Measurements from ENCODE around the gene KCNK2.

KCNK2 gene

DNA sequence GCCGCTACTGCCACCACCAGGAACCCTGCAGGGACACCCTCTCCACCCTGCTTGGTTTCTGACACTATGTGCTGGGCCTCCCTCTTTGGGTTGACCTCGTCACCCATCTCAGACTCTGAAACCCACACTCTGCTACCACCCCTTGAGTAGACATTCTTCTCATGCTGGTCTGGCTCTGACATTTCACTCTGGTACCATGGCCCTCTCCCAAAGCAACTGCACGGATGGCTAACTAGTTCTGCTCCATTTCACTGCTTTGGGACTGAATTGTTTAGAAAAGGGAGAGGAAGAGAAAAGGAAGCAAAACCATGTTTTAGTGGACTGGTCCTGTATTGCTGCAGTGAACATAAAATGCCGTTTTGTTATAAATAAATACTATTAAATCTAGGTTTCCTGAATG is 137.8 kb downstream of the KCNK2 start:
- Histone ChIP-seq H4K8ac (ENCODE audit: low read depth, low read length) (no peak overlapping the region), H2BK12ac (ENCODE audit: low read length) (no peak overlapping the region), H3K4me3 (ENCODE audit: low read depth, low read length) (no peak overlapping the region), H4K12ac (ENCODE audit: low read depth, low read length) (no peak overlapping the region), H3K79me1 (ENCODE audit: low read length) (no peaks in the 10 kb centered on the region), H3K27ac (ENCODE audit: low read depth, low read length) (no peak overlapping the region), H3K18ac (ENCODE audit: low read length) (no peak overlapping the region), H3K79me2 (ENCODE audit: control insufficient read depth, insufficient read depth, low read length, poor library complexity) (no peaks in the 10 kb centered on the region), H2AK5ac (ENCODE audit: low read length) (no peak overlapping the region), H3K9ac (ENCODE audit: low read length) (peak overlapping the region; percentile 69), H3K36me3 (ENCODE audit: control insufficient read depth in 1 of 2, insufficient read depth in 2 of 2, low read length in 2 of 2) (no peaks in the 10 kb centered on the region), H3K4me2 (ENCODE audit: low read length) (no peak overlapping the region), H3K4me1 (ENCODE audit: control insufficient read depth in 1 of 2, insufficient read depth in 2 of 2, low read length in 2 of 2) (no peaks in the 10 kb centered on the region), H3K4ac (ENCODE audit: low read depth, low read length) (no peak overlapping the region), H4K91ac (ENCODE audit: low read depth, low read length) (no peak overlapping the region), H2AFZ (ENCODE audit: insufficient read depth, low read length, poor library complexity) (no peak overlapping the region), H3K14ac (ENCODE audit: low read length) (no peak overlapping the region), H3K27me3 (ENCODE audit: insufficient read depth, low read length) (no peaks in the 10 kb centered on the region), H2BK5ac (ENCODE audit: low read depth, low read length, poor library complexity) (no peak overlapping the region), H2BK120ac (ENCODE audit: insufficient read depth, low read length, poor library complexity) (no peak overlapping the region), H3K23ac (ENCODE audit: low read length) (no peak overlapping the region), H3K9me3 (ENCODE audit: insufficient read depth, low read depth, low read length) (peaks cover 1% of the 10 kb centered on the region)
- WGBS (ENCODE audit: extremely low coverage, insufficient coverage, insufficient read length) = no CpG with 5 or more reads among the region's 4 CpGs
- no peak for DNase-seq

DNA sequence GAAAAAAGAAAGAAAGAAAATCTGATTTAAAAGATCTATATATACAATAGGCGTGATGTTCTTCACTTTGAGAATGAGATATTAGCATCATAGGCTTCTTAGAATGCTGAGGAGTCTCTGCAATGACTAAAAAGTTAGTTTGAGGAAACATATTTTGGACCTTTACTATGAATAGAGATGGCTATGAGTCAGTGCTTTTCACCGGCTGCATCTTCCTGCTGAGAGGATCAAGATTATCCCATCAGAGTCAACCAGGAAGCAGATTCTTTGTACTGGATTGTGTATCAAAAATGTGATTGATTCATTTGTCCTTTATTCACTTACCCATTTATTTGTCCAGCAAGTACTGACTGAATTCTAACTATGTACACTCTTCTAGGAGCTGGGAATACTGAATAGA is 144.2 kb downstream of the KCNK2 start:
- no peak overlapping the region for H3K27ac ChIP-seq (ENCODE audit: low read depth, low read length)
- no peak overlapping the region for H3K14ac ChIP-seq (ENCODE audit: low read length)
- H4K8ac ChIP-seq (ENCODE audit: low read depth, low read length) = no peak overlapping the region
- no peak overlapping the region for H2BK12ac ChIP-seq (ENCODE audit: low read length)
- no peak overlapping the region for H4K91ac ChIP-seq (ENCODE audit: low read depth, low read length)
- no peak overlapping the region for H3K23ac ChIP-seq (ENCODE audit: low read length)
- H3K9ac ChIP-seq (ENCODE audit: low read length) = no peak overlapping the region
- H3K18ac ChIP-seq (ENCODE audit: low read length) = no peak overlapping the region
- no peak overlapping the region for H3K4me3 ChIP-seq (ENCODE audit: low read depth, low read length)
- no peak overlapping the region for H4K12ac ChIP-seq (ENCODE audit: low read depth, low read length)
- H3K36me3 ChIP-seq (ENCODE audit: control insufficient read depth in 1 of 2, insufficient read depth in 2 of 2, low read length in 2 of 2) = no peaks in the 10 kb centered on the region
- H2AFZ ChIP-seq (ENCODE audit: insufficient read depth, low read length, poor library complexity) = no peak overlapping the region
- H3K4me1 ChIP-seq (ENCODE audit: control insufficient read depth in 1 of 2, insufficient read depth in 2 of 2, low read length in 2 of 2) = no peaks in the 10 kb centered on the region
- no peak for DNase-seq
- no peaks in the 10 kb centered on the region for H3K79me1 ChIP-seq (ENCODE audit: low read length)
- H3K79me2 ChIP-seq (ENCODE audit: control insufficient read depth, insufficient read depth, low read length, poor library complexity) = no peaks in the 10 kb centered on the region
- H3K9me3 ChIP-seq (ENCODE audit: insufficient read depth, low read depth, low read length) = no peaks in the 10 kb centered on the region
- WGBS (ENCODE audit: extremely low coverage, insufficient coverage, insufficient read length) = no CpG with 5 or more reads among the region's 2 CpGs
- no peaks in the 10 kb centered on the region for H3K27me3 ChIP-seq (ENCODE audit: insufficient read depth, low read length)
- no peak overlapping the region for H2BK120ac ChIP-seq (ENCODE audit: insufficient read depth, low read length, poor library complexity)
- no peak overlapping the region for H2AK5ac ChIP-seq (ENCODE audit: low read length)
- no peak overlapping the region for H3K4me2 ChIP-seq (ENCODE audit: low read length)
- H3K4ac ChIP-seq (ENCODE audit: low read depth, low read length) = no peak overlapping the region
- H2BK5ac ChIP-seq (ENCODE audit: low read depth, low read length, poor library complexity) = no peak overlapping the region

DNA sequence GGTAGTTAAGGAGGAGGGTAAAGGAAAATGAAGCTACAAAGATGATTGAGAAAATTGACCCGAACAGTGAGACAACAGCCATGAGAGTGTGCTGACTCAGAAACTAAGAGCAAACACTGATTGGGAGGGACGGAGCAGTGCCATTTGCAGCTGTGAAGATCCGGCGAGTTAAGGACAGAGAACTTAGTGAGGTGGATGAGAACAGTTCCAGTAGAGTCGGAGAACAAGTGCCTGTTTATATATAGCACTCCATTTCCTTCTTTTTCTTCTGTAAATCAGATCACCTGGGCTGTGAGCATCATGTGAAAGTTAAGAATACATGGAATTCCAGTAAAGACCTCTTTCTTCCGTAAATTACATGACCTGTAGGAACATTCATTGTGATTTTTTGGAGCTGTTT is 145.7 kb downstream of the KCNK2 start:
- H3K4ac ChIP-seq (ENCODE audit: low read depth, low read length) = no peak overlapping the region
- H3K79me1 ChIP-seq (ENCODE audit: low read length) = no peaks in the 10 kb centered on the region
- H3K9me3 ChIP-seq (ENCODE audit: insufficient read depth, low read depth, low read length) = no peaks in the 10 kb centered on the region
- no peaks in the 10 kb centered on the region for H3K79me2 ChIP-seq (ENCODE audit: control insufficient read depth, insufficient read depth, low read length, poor library complexity)
- H2AK5ac ChIP-seq (ENCODE audit: low read length) = no peak overlapping the region
- no peak overlapping the region for H2AFZ ChIP-seq (ENCODE audit: insufficient read depth, low read length, poor library complexity)
- no peak overlapping the region for H4K91ac ChIP-seq (ENCODE audit: low read depth, low read length)
- no peak overlapping the region for H3K14ac ChIP-seq (ENCODE audit: low read length)
- no peak overlapping the region for H3K18ac ChIP-seq (ENCODE audit: low read length)
- no CpG with 5 or more reads among the region's 6 CpGs for WGBS (ENCODE audit: extremely low coverage, insufficient coverage, insufficient read length)
- no peak overlapping the region for H2BK5ac ChIP-seq (ENCODE audit: low read depth, low read length, poor library complexity)
- H2BK12ac ChIP-seq (ENCODE audit: low read length) = no peak overlapping the region
- H4K8ac ChIP-seq (ENCODE audit: low read depth, low read length) = no peak overlapping the region
- H3K4me3 ChIP-seq (ENCODE audit: low read depth, low read length) = no peak overlapping the region
- no peak overlapping the region for H3K4me2 ChIP-seq (ENCODE audit: low read length)
- no peak overlapping the region for H3K27ac ChIP-seq (ENCODE audit: low read depth, low read length)
- DNase-seq = no peak
- no peak overlapping the region for H3K23ac ChIP-seq (ENCODE audit: low read length)
- H3K9ac ChIP-seq (ENCODE audit: low read length) = no peak overlapping the region
- no peak overlapping the region for H4K12ac ChIP-seq (ENCODE audit: low read depth, low read length)
- no peaks in the 10 kb centered on the region for H3K27me3 ChIP-seq (ENCODE audit: insufficient read depth, low read length)
- no peaks in the 10 kb centered on the region for H3K4me1 ChIP-seq (ENCODE audit: control insufficient read depth in 1 of 2, insufficient read depth in 2 of 2, low read length in 2 of 2)
- no peak overlapping the region for H2BK120ac ChIP-seq (ENCODE audit: insufficient read depth, low read length, poor library complexity)
- H3K36me3 ChIP-seq (ENCODE audit: control insufficient read depth in 1 of 2, insufficient read depth in 2 of 2, low read length in 2 of 2) = no peaks in the 10 kb centered on the region

DNA sequence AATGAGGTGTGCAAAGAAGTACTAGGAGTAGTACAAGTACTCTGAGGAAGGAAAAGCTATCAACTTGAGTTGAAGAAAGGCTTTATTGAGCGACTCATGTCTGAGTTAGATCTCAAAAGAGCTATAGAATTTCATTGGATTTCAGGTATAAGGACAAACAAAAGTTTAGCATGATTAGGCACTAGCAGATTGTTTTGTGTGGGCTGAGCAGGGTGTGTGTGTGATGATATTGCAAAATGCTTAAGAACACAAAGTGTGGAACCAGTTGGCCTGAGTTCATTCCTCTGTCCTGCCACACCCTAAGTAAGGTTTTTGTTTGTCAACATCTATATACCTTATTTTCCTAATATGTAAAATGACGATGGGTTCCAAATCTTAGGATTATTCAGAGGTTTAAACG is 158.9 kb downstream of the KCNK2 start:
- Histone ChIP-seq H3K9me3 (ENCODE audit: insufficient read depth, low read depth, low read length) (no peaks in the 10 kb centered on the region), H3K4me3 (ENCODE audit: low read depth, low read length) (no peak overlapping the region), H4K91ac (ENCODE audit: low read depth, low read length) (no peak overlapping the region), H3K4me1 (ENCODE audit: control insufficient read depth in 1 of 2, insufficient read depth in 2 of 2, low read length in 2 of 2) (peaks cover 0 to 5% of the 10 kb centered on the region in 2 experiments), H3K79me2 (ENCODE audit: control insufficient read depth, insufficient read depth, low read length, poor library complexity) (no peaks in the 10 kb centered on the region), H3K4ac (ENCODE audit: low read depth, low read length) (no peak overlapping the region), H3K27ac (ENCODE audit: low read depth, low read length) (no peak overlapping the region), H3K9ac (ENCODE audit: low read length) (no peak overlapping the region), H3K23ac (ENCODE audit: low read length) (no peak overlapping the region), H3K27me3 (ENCODE audit: insufficient read depth, low read length) (no peaks in the 10 kb centered on the region), H2BK5ac (ENCODE audit: low read depth, low read length, poor library complexity) (no peak overlapping the region), H3K18ac (ENCODE audit: low read length) (no peak overlapping the region), H2BK120ac (ENCODE audit: insufficient read depth, low read length, poor library complexity) (no peak overlapping the region), H3K4me2 (ENCODE audit: low read length) (no peak overlapping the region), H3K79me1 (ENCODE audit: low read length) (no peaks in the 10 kb centered on the region), H3K14ac (ENCODE audit: low read length) (no peak overlapping the region), H2BK12ac (ENCODE audit: low read length) (no peak overlapping the region), H4K12ac (ENCODE audit: low read depth, low read length) (no peak overlapping the region), H2AK5ac (ENCODE audit: low read length) (no peak overlapping the region), H4K8ac (ENCODE audit: low read depth, low read length) (no peak overlapping the region), H3K36me3 (ENCODE audit: control insufficient read depth in 1 of 2, insufficient read depth in 2 of 2, low read length in 2 of 2) (no peaks in the 10 kb centered on the region), H2AFZ (ENCODE audit: insufficient read depth, low read length, poor library complexity) (no peak overlapping the region)
- no CpG with 5 or more reads among the region's 3 CpGs for WGBS (ENCODE audit: extremely low coverage, insufficient coverage, insufficient read length)
- no peak for DNase-seq

Measured in trophoblast cell (in vitro differentiated cells and primary cell).